NCI-H2196 treated with DMSO at 0.1 percent for 48 hours (cell line): Measurements from ENCODE around the gene POLR2A.
"Not testable (repeated sequence)": the region's sequence is repeated elsewhere in the genome, so short reads cannot be mapped to it uniquely, and the experiment has no call there.

Experiments
- DNase-seq: peaks from one replicate; lab custom pipeline; 2025; ENCODE audit not compliant: unreplicated experiment; lab: John Stamatoyannopoulos, UW

Gene POLR2A

DNA sequence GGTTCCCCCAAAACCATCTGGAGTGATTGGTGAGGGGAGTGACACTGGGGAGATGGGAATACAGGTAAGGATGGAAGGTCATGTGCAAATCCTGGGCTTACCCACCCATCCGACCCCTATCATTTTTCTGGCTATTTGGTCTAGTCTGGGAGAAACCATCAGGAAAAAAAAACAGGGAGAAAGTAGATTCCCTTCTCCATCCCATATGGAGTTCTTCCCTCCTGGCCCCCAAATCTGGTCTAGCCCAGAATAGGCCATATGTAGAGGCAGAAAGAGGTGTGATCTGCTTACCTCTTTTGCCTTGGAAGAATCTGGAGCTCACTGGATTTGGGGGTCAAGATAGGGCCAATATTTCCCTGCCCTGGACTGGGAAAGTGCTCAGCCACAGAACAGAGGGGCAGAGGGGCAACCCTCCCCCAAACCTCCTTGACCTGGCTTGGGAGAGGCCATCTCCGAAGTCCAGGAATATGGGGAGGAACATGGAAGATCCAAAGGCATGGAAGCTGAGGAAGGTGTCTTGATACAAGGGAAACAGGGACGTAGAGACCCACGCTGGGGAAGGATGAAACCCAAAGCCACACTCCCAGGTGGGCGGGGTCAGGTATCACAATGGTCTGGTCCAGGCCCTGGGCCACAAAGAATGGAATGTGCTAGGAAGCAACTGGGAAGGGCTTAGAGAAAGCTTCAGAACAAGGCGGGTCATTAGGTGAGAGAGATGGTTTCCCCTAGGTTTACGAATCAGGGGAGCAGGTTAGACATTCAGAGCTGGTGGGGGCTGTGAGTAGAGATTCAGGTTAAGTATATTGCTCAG, 23.1 kb upstream of the POLR2A start:
- DNase-seq, result no peak

- no peak for DNase-seq
Measured at GRCh38 chr17:7462474-7463371, 21.4 kb upstream of the POLR2A start.

- no peak for DNase-seq
Measured at GRCh38 chr17:7463372-7463846, 20.8 kb upstream of the POLR2A start.

- DNase-seq, result no peak
Measured at GRCh38 chr17:7464081-7464480, 20.1 kb upstream of the POLR2A start.

GRCh38 chr17:7465597-7466275, 18.4 kb upstream of the POLR2A start:
- DNase-seq, result no peak

DNA sequence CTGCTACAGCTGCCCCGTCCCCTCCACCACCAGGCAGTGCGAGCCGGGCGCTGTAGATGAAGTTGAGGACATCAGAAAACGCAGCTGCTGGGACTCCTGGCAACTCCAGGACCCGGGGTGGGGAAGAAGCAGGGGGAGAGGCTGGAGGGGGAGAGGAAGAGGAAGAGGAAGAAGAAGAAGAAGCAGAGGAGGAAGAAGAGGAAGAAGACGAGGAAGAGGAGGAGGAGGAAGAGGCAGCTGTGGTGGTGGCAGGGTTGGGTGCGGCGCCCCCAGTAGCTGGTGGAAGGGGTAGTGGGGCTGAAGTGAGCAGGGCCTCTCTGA, 17.9 kb upstream of the POLR2A start:
- no peak for DNase-seq

- no peak for DNase-seq
Measured at GRCh38 chr17:7466639-7467341, 17.4 kb upstream of the POLR2A start.

DNA sequence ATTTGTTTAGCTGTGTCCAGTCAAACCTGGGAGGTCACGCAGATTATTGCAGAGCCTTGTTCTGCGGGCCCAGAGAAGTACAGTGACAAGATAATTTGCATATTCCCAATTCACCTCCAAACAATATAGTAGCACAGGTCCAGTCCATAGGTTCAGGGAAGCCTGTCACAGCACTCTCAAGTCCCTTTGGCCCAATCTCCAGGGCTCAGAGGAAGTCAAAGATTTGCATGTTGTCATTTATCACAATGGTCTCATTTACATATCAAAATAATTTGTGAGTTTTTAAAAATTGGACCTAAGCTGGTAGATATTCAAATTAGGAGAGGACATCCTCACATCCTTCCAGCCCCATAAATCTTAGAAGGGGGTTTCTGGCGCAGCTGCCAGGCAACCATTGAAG, 16.7 kb upstream of the POLR2A start:
- DNase-seq, result no peak

GRCh38 chr17:7468290-7468689, 15.9 kb upstream of the POLR2A start:
- DNase-seq, result no peak

DNA sequence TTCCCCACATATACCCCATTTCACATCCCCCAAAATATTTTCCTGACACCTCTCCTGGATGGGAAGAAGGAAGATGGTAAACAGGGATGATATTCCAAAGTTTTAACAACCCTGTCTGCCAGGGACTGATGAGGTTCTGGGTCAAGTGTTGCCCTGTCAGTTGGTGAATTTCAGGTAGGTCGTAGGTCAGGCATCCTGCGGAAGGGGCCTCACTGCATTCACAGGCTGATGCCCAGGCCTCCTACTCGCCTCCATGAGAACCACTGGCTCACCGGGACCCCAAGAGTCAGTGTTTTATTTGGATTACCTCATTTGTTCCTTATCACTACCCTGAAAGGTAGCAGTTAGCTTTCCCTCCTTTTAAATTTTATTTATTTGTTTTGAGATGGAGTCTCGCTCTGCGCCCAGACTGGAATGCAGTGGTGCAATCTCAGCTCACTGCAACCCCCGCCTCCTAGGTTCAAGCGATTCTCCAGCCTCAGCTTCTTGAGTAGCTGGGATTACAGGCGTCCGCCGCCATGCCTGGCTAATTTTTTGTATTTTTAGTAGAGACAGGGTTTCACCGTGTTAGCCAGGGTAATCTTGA, 15.3 kb upstream of the POLR2A start:
- DNase-seq, result no peak

- DNase-seq, result not testable (repeated sequence)
Measured at GRCh38 chr17:7469843-7470242, 14.3 kb upstream of the POLR2A start.

DNA sequence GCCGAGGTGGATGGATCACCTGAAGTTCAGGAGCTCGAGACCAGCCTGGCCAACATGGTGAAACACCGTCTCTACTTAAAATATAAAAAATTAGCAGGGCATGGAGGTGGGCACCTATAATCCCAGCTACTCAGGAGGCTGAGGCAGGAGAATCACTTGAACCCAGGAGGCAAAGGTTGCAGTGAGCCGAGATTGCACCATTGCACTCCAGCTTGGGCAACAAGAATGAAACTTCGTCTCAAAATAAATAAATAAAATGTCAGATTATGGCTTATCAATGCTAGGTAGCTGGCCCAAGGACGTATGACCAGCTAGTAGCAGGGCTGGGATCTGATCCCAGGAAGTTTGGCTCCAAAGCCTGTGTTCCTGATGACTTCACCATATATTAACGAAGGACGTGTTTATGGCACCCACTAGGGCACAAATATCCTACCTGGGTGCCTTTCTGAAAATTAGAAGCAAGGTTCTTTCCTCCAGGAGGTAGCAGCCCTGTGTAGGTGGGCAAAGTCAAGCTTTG, 13.7 kb upstream of the POLR2A start:
- not testable (repeated sequence) for DNase-seq

GRCh38 chr17:7471729-7472128, 12.4 kb upstream of the POLR2A start:
- no peak for DNase-seq

DNA sequence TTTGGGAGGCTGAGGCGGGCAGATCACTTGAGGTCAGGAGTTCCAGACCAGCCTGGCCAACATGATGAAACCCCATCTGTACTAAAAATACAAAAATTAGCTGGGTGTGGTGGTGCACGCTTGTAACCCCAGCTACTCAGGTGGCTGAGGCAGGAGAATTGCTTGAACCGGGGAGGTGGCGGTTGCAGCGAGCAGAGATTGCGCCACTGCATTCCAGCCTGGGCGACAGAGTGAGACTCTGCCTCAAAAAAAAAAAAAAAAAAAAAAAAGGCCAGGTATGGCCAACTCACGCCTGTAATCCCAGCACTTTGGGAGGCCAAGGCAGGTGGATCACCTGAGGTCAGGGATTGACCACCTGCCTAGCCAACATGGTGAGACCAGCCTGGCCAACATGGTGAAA, 9.4 kb upstream of the POLR2A start:
- DNase-seq, result not testable (repeated sequence)

DNA sequence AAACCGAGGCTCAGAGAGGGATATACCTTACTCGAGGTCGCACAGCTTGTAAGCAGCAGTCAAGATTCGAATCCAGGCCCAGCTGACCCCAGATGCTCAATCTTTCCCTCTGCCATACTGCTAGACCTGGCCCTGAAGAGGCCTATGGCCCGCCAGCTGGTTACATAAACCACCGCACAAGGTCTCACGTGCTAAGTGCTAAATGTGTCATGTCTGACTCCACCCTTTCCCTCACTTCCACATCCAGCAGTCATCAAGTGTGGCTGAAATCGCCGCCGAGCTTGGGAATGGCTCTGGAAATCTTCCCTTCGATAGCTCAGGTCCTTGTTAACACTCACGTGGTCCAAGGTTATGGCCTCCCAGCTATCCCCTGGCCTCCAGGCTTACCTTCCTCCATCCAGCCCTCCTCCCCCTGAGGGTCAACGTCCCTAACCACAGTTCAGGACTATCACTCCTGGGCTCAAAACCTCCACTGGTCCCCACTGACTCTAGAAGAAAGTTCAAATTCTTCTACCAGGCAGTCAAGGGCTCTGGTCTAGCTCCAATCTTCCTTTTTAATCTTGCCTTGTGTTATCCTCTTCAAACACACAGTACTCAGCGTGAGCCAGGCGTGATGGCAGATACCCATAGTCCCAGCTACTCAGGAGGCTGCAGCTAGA, 8.3 kb upstream of the POLR2A start:
- DNase-seq, result no peak

- no peak for DNase-seq
Measured at GRCh38 chr17:7476494-7476893, 7.7 kb upstream of the POLR2A start.

DNA sequence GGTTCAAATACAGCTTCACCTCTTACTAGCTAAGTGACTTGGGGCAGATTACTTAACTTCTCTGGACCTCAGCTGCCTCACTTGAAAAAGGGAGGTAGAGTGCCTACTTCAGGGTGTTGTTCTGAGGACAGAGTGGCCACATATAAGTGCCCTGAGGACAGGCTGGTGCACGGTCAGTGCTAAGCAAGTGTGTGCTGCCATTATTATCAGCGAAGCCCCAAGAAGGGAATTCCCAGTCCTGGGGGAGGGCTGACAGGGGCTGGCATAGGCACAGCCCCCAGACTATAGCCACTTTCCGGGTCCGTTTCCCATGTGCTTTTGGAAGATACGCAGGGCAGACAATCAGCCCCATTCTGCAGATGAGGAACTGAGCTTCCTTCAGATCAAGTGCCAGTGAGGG, 7.2 kb upstream of the POLR2A start:
- DNase-seq, result no peak

DNA sequence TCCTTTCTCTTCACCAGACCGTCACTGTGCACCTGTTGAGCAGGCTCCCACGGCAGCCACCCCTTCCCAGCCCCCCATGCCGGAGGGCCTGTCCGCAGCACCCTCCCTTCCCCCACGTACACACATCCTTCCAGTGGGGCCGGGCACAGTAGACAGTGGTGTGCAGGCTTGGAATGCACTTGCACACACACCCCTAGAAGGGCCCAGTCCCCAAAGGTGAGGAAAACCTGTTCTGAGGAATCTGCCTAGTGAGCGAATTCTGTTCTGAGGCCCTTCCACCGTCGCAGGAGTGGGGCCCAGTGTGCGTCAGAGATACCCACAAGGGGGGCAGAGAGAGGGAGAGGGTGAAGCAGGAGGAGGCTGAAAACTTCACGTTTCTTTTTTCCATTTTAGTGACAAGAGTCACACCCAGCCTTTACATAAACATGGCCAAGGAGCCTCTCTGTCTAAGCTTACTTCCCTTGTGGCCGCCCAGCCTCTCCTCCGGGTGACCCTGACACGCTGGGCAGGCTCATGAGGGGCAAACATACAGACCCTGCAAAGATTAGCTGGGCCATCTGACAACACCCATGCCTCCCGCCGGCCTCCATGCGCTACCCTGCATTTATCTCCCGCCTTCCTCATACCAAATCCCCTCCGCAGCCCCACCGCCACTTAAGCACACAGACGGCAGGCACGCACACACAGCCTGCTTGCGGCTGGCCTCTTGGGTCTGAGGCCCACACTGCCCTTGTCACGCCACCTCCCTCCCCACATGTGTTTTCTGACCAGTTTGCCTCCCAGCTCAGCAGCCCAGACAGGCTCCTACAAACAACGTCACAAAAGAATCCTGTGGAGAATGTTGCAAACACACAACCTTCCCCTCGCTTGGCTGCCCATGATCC, 6.5 kb upstream of the POLR2A start:
- DNase-seq, result no peak
